Measurements from ENCODE around the gene OPN1MW3.

DNA sequence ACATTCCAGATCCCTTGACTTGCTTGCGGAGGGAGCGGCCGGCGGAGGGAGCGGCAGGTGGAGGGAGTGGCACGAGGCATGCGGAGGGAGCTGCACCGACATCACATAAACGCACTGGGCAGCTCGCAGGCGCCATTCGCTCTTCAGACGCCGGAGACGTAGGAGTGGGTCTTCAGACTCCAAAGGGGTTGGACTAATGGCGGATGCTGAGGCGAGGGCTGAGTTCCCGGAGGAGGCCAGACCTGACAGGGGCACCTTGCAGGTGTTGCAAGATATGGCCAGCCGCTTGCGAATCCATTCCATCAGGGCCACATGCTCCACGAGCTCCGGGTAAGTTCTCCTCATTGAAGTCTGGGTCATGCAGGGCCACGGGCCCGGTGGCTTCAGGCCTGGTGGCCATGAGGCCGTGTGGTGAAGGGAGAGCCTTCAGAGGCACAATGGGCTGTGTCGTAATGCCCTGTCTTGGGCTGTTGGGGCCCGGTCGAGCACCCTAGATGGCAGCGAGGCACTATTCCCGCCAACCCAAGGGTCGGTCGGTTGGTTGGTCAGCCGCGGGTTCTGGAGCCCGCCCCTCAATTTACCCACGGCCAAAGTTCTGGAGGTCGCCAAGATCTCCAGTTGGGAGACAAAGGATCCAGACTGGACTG lies 38.4 kb downstream of the OPN1MW3 start, which contains the start of gene TKTL1:
- TF ChIP-seq, protein P1, sequence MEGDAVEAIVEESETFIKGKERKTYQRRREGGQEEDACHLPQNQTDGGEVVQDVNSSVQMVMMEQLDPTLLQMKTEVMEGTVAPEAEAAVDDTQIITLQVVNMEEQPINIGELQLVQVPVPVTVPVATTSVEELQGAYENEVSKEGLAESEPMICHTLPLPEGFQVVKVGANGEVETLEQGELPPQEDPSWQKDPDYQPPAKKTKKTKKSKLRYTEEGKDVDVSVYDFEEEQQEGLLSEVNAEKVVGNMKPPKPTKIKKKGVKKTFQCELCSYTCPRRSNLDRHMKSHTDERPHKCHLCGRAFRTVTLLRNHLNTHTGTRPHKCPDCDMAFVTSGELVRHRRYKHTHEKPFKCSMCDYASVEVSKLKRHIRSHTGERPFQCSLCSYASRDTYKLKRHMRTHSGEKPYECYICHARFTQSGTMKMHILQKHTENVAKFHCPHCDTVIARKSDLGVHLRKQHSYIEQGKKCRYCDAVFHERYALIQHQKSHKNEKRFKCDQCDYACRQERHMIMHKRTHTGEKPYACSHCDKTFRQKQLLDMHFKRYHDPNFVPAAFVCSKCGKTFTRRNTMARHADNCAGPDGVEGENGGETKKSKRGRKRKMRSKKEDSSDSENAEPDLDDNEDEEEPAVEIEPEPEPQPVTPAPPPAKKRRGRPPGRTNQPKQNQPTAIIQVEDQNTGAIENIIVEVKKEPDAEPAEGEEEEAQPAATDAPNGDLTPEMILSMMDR (IDR thresholded peaks at IDR 0.05) = no peak
- TF ChIP-seq POLR2A (IDR thresholded peaks at IDR 0.05) = no peak

All from sigmoid colon (tissue), 3 donors.